H1 (cell line): ENCODE data around the gene ADGRV1. TPM values are rescaled to one million over a fixed set of nuclear protein-coding genes. Genes with fewer than 3 reads are reported as not detected.

Source experiments
- CTCF ChIA-PET: fragments of 300-600 bp; sonication (Branson Sonifier 250); formaldehyde crosslinking; loops from one replicate; lab custom pipeline; 2021; ENCODE audit not compliant: partially characterized antibody; lab: Charles Lee
- POLR2A ChIA-PET: fragments of 300-600 bp; sonication (Branson Sonifier 250); formaldehyde crosslinking; loops from one replicate; lab custom pipeline; 2021; ENCODE audit warnings: inconsistent platforms; ENCODE audit not compliant: partially characterized antibody; lab: Charles Lee
- DNase-seq, 2 experiments: peaks; one replicate each; pipeline versions ENCODE4 v3.0.0 to v3.0.0-alpha.2; 2010 to 2022; ENCODE audit warnings: low spot score in 2 of 2, low read depth in 1 of 2, mixed read lengths in 1 of 2
- FAIRE-seq: peaks from 2 replicates; lab custom pipeline; 2011; peaks lifted over from hg19 to GRCh38; lab: Jason Lieb, UNC
- H2AFZ ChIP-seq: 2 replicates; pipeline ENCODE4 v1.8.1; 2012; ENCODE audit warnings: low read length, inconsistent platforms
- H2AK5ac ChIP-seq: 2 replicates; pipeline ENCODE4 v1.6.1; 2013; ENCODE audit warnings: low read depth, low read length
- H2BK120ac ChIP-seq: replicated peaks from 2 replicates; pipeline ENCODE3; 2013; ENCODE audit warnings: low read depth, low read length, inconsistent platforms
- H2BK12ac ChIP-seq: 2 replicates; pipeline ENCODE4 v1.6.1; 2013; ENCODE audit warnings: low read depth, low read length
- H2BK15ac ChIP-seq: 2 replicates; pipeline ENCODE4 v1.6.1; 2013; ENCODE audit warnings: low read length
- H2BK20ac ChIP-seq: 2 replicates; pipeline ENCODE4 v1.6.1; 2013; ENCODE audit warnings: low read length
- H2BK5ac ChIP-seq: 2 replicates; pipeline ENCODE4 v1.6.1; 2013; ENCODE audit warnings: low read depth, low read length
- H3K14ac ChIP-seq: 2 replicates; pipeline ENCODE4 v1.6.1; 2013; ENCODE audit warnings: inconsistent platforms; ENCODE audit not compliant: insufficient read length
- H3K18ac ChIP-seq: 2 replicates; pipeline ENCODE4 v1.6.1; 2013; ENCODE audit warnings: low read length; ENCODE audit errors: extremely low read depth
- H3K23ac ChIP-seq: 2 replicates; pipeline ENCODE4 v1.6.1; 2013; ENCODE audit warnings: inconsistent platforms; ENCODE audit not compliant: insufficient read length
- H3K23me2 ChIP-seq: 2 replicates; pipeline ENCODE4 v1.6.1; 2013; ENCODE audit warnings: low read depth, low read length
- H3K27ac ChIP-seq: 2 replicates; pipeline ENCODE4 v1.6.1; 2011; ENCODE audit warnings: low read depth, low read length, inconsistent platforms
- H3K27me3 ChIP-seq, 4 experiments: replicated peaks in 1 of 4; 1 replicate in 1 of 4; 2 replicates in 3 of 4; pipeline versions ENCODE4 v1.6.1 to v1.8.1; 2011 to 2013; ENCODE audit warnings: low read length in 3 of 4, mild to moderate bottlenecking in 3 of 4, inconsistent platforms in 2 of 4, mixed read lengths in 2 of 4, moderate library complexity in 1 of 4; ENCODE audit not compliant: control insufficient read depth in 3 of 4, insufficient read depth in 3 of 4; ENCODE audit errors: extremely low read depth in 1 of 4
- H3K36me3 ChIP-seq, 4 experiments: 2 replicates each; pipeline versions ENCODE4 v1.6.1 to v1.8.1; 2011 to 2013; ENCODE audit warnings: mild to moderate bottlenecking in 4 of 4, low read length in 3 of 4, moderate library complexity in 2 of 4, control low read depth in 1 of 4, inconsistent platforms in 1 of 4; ENCODE audit not compliant: insufficient read depth in 4 of 4, control insufficient read depth in 2 of 4
- H3K4ac ChIP-seq: replicated peaks from 2 replicates; pipeline ENCODE3; 2013; ENCODE audit warnings: low read length, low read depth, mixed read lengths, inconsistent platforms; ENCODE audit not compliant: insufficient read length
- H3K4me1 ChIP-seq, 4 experiments: replicated peaks in 1 of 4; 1 replicate in 1 of 4; 2 replicates in 3 of 4; pipeline versions ENCODE4 v1.6.1 to v1.8.1; 2011 to 2013; ENCODE audit warnings: low read length in 3 of 4, inconsistent platforms in 2 of 4, mixed read lengths in 1 of 4; ENCODE audit not compliant: insufficient read depth in 4 of 4, control insufficient read depth in 3 of 4
- H3K4me2 ChIP-seq, 2 experiments: 2 replicates each; pipeline versions ENCODE4 v1.6.1 to v1.8.1; 2011 to 2013; ENCODE audit warnings: low read depth in 2 of 2, low read length in 2 of 2, control low read depth in 1 of 2, inconsistent platforms in 1 of 2, mild to moderate bottlenecking in 1 of 2; ENCODE audit not compliant: insufficient read depth in 1 of 2
- H3K4me3 ChIP-seq, 4 experiments: fragments of 200-600, 300-600 bp in 1 of 4; sonication (generic), shearing (Covaris generic), sonication (Bioruptor Twin) in 1 of 4; 2 replicates each; pipeline versions ENCODE4 v1.5.1 to v1.8.1; 2011 to 2016; ENCODE audit warnings: low read length in 4 of 4, low read depth in 3 of 4, control low read depth in 2 of 4, inconsistent platforms in 2 of 4, mild to moderate bottlenecking in 2 of 4, mixed read lengths in 1 of 4, moderate library complexity in 1 of 4; ENCODE audit not compliant: insufficient read depth in 2 of 4; ENCODE audit errors: extremely low read depth in 1 of 4
- H3K56ac ChIP-seq: replicated peaks from 2 replicates; pipeline ENCODE3; 2013; ENCODE audit warnings: low read depth, mild to moderate bottlenecking, mixed read lengths, low read length, inconsistent platforms; ENCODE audit not compliant: insufficient read length
- H3K79me1 ChIP-seq: 2 replicates; pipeline ENCODE4 v1.6.1; 2013; ENCODE audit warnings: low read depth, low read length, control low read depth
- H3K79me2 ChIP-seq, 2 experiments: 2 replicates each; pipeline versions ENCODE4 v1.6.1 to v1.8.1; 2012 to 2013; ENCODE audit warnings: low read length in 2 of 2, mild to moderate bottlenecking in 2 of 2, inconsistent platforms in 1 of 2; ENCODE audit not compliant: insufficient read depth in 2 of 2, control insufficient read depth in 1 of 2
- H3K9ac ChIP-seq, 4 experiments: replicated peaks in 1 of 4; 1 replicate in 1 of 4; 2 replicates in 3 of 4; pipeline versions ENCODE4 v1.6.1 to v1.8.1; 2011 to 2013; ENCODE audit warnings: low read depth in 3 of 4, low read length in 3 of 4, control low read depth in 2 of 4, mild to moderate bottlenecking in 2 of 4, moderate library complexity in 2 of 4, inconsistent platforms in 1 of 4; ENCODE audit errors: extremely low read depth in 1 of 4
- H3K9me3 ChIP-seq, 2 experiments: 2 replicates each; pipeline versions ENCODE4 v1.6.1 to v1.8.1; 2012 to 2013; ENCODE audit warnings: mild to moderate bottlenecking in 2 of 2, moderate library complexity in 2 of 2, control low read depth in 1 of 2, inconsistent platforms in 1 of 2, low read depth in 1 of 2, low read length in 1 of 2, mixed read lengths in 1 of 2; ENCODE audit not compliant: insufficient read depth in 2 of 2
- H4K20me1 ChIP-seq, 2 experiments: replicated peaks in 1 of 2; 2 replicates each; pipeline versions ENCODE3 to v1.8.1; 2011 to 2013; ENCODE audit warnings: inconsistent platforms in 2 of 2, low read length in 2 of 2, mild to moderate bottlenecking in 1 of 2; ENCODE audit not compliant: insufficient read depth in 2 of 2, control insufficient read depth in 1 of 2
- H4K5ac ChIP-seq: 2 replicates; pipeline ENCODE4 v1.6.1; 2013; ENCODE audit warnings: low read length, low read depth, mixed read lengths, inconsistent platforms; ENCODE audit not compliant: insufficient read length
- H4K8ac ChIP-seq: 2 replicates; pipeline ENCODE4 v1.8.0; 2013; ENCODE audit warnings: mild to moderate bottlenecking, moderate library complexity, low read length, inconsistent platforms; ENCODE audit not compliant: insufficient read depth; ENCODE audit errors: extremely low read depth
- H4K91ac ChIP-seq: replicated peaks from 2 replicates; pipeline ENCODE3; 2013; ENCODE audit warnings: low read length, mixed read lengths, inconsistent platforms; ENCODE audit not compliant: insufficient read length
- JUND ChIP-seq: IDR thresholded peaks from 2 replicates; pipeline ENCODE4 v1.6.1; 2011; ENCODE audit warnings: mild to moderate bottlenecking, improper control_type of control experiment, low read length
- RXRA ChIP-seq: IDR thresholded peaks from 2 replicates; pipeline ENCODE4 v1.6.1; 2011; ENCODE audit warnings: low read depth, mild to moderate bottlenecking, low read length, moderate library complexity; ENCODE audit not compliant: insufficient read depth
- SUZ12 ChIP-seq: fragments of 200-600 bp; sonication (generic); IDR thresholded peaks from 2 replicates; pipeline ENCODE4 v1.6.1; 2012; ENCODE audit warnings: mild to moderate bottlenecking, inconsistent platforms, low read length, moderate library complexity, mixed read lengths
- WGBS, 2 experiments: shearing (Covaris generic) in 1 of 2; methylation state at CpG; one replicate each; pipeline versions ENCODE4 v1.1.6 to v1.1.7; 2013 to 2015; ENCODE audit warnings: low lambda C conversion rate in 2 of 2, mixed read lengths in 2 of 2, inconsistent platforms in 1 of 2, low coverage in 1 of 2, missing lambda C conversion rate in 1 of 2; ENCODE audit not compliant: insufficient replicate concordance in 2 of 2, insufficient coverage in 1 of 2, insufficient read length in 1 of 2; ENCODE audit errors: extremely low coverage in 1 of 2, missing lambda C conversion rate in 1 of 2; 5-methylcytosine and 5-hydroxymethylcytosine counted together
- polyA plus RNA-seq, 7 experiments: library from polyadenylated mRNA; depleted of rRNA in 3 of 7; stranded (reverse) in 5 of 7; unstranded in 2 of 7; fragments of >200 nt in 5 of 7; fragments of 200-250 nt in 2 of 7; gene quantifications; 1 replicate in 5 of 7; 2 replicates in 1 of 7; 4 replicates in 1 of 7; pipeline versions ENCODE4 v1.2.1 to v1.2.3, GENCODE V29; 2011 to 2013; ENCODE audit warnings: missing spikeins in 2 of 7, mixed read lengths in 2 of 7
- total RNA-seq: library from RNA; stranded (reverse); fragmentation: NEBNext Ultra II Directional; extraction: Animal tissue kit (Norgen Biotek cat#: 25700); gene quantifications from 2 replicates; pipeline ENCODE4 v1.2.1, GENCODE V29; 2021

Gene ADGRV1
- total and polyA plus RNA-seq, 2 of the 8 experiments (the other 6 are each of a cell fraction or from before 2014, with no cell fraction given): 53.1 to 62.2 TPM

DNA sequence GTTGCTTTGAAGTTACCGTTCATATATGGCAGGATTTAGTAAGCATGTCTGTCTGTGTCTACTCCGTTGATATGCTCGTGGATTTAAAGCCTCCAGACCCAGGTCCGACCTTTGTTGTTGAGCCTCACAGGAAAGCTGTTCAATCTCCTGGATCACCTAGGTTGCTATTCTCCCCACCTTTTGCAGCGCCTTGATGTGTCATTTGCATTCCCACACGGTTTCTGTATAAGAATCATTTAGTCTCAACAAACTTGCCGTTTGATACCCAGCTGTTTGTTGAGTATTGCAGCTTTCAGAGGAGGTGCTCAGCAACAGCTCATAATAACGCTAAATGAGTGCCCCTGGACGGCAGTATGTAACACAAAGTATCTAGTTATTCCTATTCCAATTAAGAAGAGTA is 1.2 kb upstream of the ADGRV1 start:
- Histone ChIP-seq H3K4me2 (peak overlapping the region; percentile 82 to 98), H4K91ac (no peak overlapping the region), H3K18ac (no peak overlapping the region), H2AFZ (no peak overlapping the region), H4K8ac (no peak overlapping the region), H3K23ac (no peak overlapping the region), H3K79me1 (no peaks in the 10 kb centered on the region), H3K9me3 (no peaks in the 10 kb centered on the region), H3K4me1 (peaks cover 3 to 26% (median 13%) of the 10 kb centered on the region in 4 experiments), H3K27me3 (no peaks in the 10 kb centered on the region), H3K4me3 (peak overlapping the region; percentile 69 to 96 (median 78); a peak in 7 of 8 replicates), H4K5ac (no peak overlapping the region), H2BK120ac (no peak overlapping the region)
- DNase-seq (no peak), FAIRE-seq (peak; percentile 77)
- TF ChIP-seq SUZ12 (peak; percentile 15; the same call in 1 of the 2 replicates), JUND (no peak), RXRA (no peak)
- TF ChIP-seq, all 59 proteins: peak for 1
- Histone ChIP-seq H3K4ac (no peak overlapping the region), H3K9ac (peak overlapping the region in 1 of 4 experiments; percentile 47; a peak in 1 of 7 replicates), H3K27ac (no peak overlapping the region), H4K20me1 (peaks cover 0 to 2% of the 10 kb centered on the region in 2 experiments), H3K23me2 (peaks cover 5% of the 10 kb centered on the region; the same call in 1 of the 2 replicates), H2AK5ac (no peak overlapping the region), H3K79me2 (peaks cover 0 to 34% of the 10 kb centered on the region in 2 experiments; a peak in 3 of 4 replicates), H2BK12ac (no peak overlapping the region), H3K56ac (no peak overlapping the region), H2BK20ac (no peak overlapping the region), H3K14ac (no peak overlapping the region), H2BK5ac (peak overlapping the region; percentile 50; the same call in 1 of the 2 replicates), H2BK15ac (no peak overlapping the region), H3K36me3 (no peaks in the 10 kb centered on the region)
- POLR2A ChIA-PET: interaction anchor here (0.6 to 2.3 kb wide), 8 partner anchors 9 to 827 kb away, joined by 3 to 9 read pairs (median 3); partner anchors contain the start of genes LYSMD3, MBLAC2 and POLR3G
- WGBS, 2 experiments: 5% methylated on average over 9 of the region's 9 CpGs; no CpG with 5 or more reads in 1 of the 2 experiments
- CTCF ChIA-PET: interaction anchor here (1.1 to 1.5 kb wide), 3 partner anchors 13 to 27 kb away, joined by 3 to 6 read pairs (median 6); partner anchors contain the start of gene LYSMD3
